SU-DHL-6 (cell line): ENCODE data around the gene DMAP1.

ENCODE experiments used
- H2AFZ ChIP-seq: fragments of 200-600 bp; sonication (generic); 2 replicates; pipeline ENCODE4 v1.6.1; 2014; ENCODE audit warnings: low read depth, mild to moderate bottlenecking, moderate library complexity, mixed read lengths, antibody characterized with exemption, low read length; ENCODE audit not compliant: severe bottlenecking
- H3F3A ChIP-seq: fragments of 200-600 bp; shearing (Covaris generic); 2 replicates; pipeline ENCODE4 v1.6.0; 2016; ENCODE audit warnings: antibody characterized with exemption, mild to moderate bottlenecking; ENCODE audit not compliant: insufficient read depth
- H3K27ac ChIP-seq: fragments of 200-600 bp; sonication (generic); 2 replicates; pipeline ENCODE4 v1.5.1; 2016; ENCODE audit warnings: low read depth, mild to moderate bottlenecking, low read length, moderate library complexity, mixed read lengths
- H3K27me3 ChIP-seq: fragments of 200-600 bp; sonication (generic), shearing (Covaris generic); 2 replicates; pipeline ENCODE4 v1.6.0; 2014; ENCODE audit warnings: mild to moderate bottlenecking, low read length
- H3K36me3 ChIP-seq: fragments of 200-600 bp; sonication (generic); 2 replicates; pipeline ENCODE4 v1.6.1; 2014; ENCODE audit warnings: mild to moderate bottlenecking, low read length, mixed read lengths
- H3K4me2 ChIP-seq: fragments of 300-600, 200-600 bp; shearing (Covaris generic), sonication (generic); 2 replicates; pipeline ENCODE4 v1.6.0; 2014; ENCODE audit warnings: low read length, low read depth, mild to moderate bottlenecking; ENCODE audit not compliant: poor library complexity, severe bottlenecking
- H3K4me3 ChIP-seq: fragments of 200-600 bp; sonication (generic); 2 replicates; pipeline ENCODE4 v1.5.1; 2014; ENCODE audit warnings: antibody characterized with exemption, low read length, mild to moderate bottlenecking, mixed read lengths; ENCODE audit not compliant: insufficient read depth, poor library complexity, severe bottlenecking
- H3K79me2 ChIP-seq: fragments of 200-600 bp; sonication (generic); 2 replicates; pipeline ENCODE4 v1.6.1; 2014; ENCODE audit warnings: mild to moderate bottlenecking, low read length, moderate library complexity; ENCODE audit not compliant: insufficient read depth
- H3K9ac ChIP-seq: fragments of 200-600 bp; sonication (generic); 2 replicates; pipeline ENCODE4 v1.7.0; 2014; ENCODE audit warnings: mild to moderate bottlenecking, low read length
- H3K9me2 ChIP-seq: fragments of 200-600 bp; sonication (generic); replicated peaks from 2 replicates; pipeline ENCODE4 v1.6.1; 2014; ENCODE audit warnings: low read length; ENCODE audit not compliant: insufficient read depth
- H3K9me3 ChIP-seq: fragments of 200-600 bp; sonication (generic); 2 replicates; pipeline ENCODE4 v1.6.1; 2014; ENCODE audit warnings: low read length, mixed read lengths; ENCODE audit not compliant: insufficient read depth
- H4K20me1 ChIP-seq: fragments of 200-600 bp; sonication (generic); 2 replicates; pipeline ENCODE4 v1.6.1; 2014; ENCODE audit warnings: low read depth, mild to moderate bottlenecking, antibody characterized with exemption, low read length, moderate library complexity, mixed read lengths
- EZH2phosphoT487 ChIP-seq: fragments of 200-600 bp; sonication (generic), shearing (Covaris generic); conservative IDR thresholded peaks from 2 replicates; pipeline ENCODE4 v1.6.1; 2018; ENCODE audit warnings: mild to moderate bottlenecking, antibody characterized with exemption, low read length, moderate library complexity, mixed read lengths
- TF ChIP-seq, protein P1 (sequence below): fragments of 200-600 bp; sonication (generic); IDR thresholded peaks from one replicate; pipeline ENCODE4 v1.5.1; 2017; ENCODE audit warnings: antibody characterized with exemption, mild to moderate bottlenecking, low read length, moderate library complexity; ENCODE audit not compliant: insufficient read depth, poor library complexity, severe bottlenecking

Gene DMAP1

DNA sequence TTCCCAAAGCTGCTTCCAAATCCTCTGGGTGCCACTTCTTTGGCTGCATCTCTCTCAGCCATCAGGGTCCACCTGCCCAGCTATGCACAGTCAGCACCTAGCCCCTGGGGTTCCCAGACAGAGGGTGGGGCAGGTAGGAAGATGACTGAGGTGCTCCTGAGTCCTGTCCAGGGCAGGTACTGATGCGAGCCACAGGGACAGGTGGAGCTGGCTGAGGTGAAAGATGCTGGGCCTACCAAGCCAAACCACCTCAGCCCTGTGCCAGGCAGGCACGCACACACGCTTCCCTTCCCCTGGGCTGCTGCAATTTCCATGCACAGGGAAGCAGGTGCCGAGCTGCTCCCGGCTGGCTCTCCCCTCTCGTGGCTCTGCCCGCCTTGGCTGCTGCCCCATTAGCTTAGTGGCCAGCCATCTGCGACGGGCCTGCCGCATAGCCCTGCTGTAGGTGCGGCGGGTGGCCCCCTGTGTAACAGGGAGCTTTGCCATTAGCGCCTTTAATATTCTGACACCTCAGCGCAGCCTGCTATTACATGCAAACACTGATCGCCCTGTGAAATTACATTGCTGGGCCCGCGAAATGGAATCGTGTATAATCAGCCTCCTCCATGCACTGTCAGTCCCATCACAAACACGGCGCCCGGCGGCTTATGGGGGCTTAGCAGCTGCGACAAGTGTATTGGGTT, 38.9 kb downstream of the DMAP1 start:
- TF ChIP-seq EZH2phosphoT487: no peak
- TF ChIP-seq, protein P1, sequence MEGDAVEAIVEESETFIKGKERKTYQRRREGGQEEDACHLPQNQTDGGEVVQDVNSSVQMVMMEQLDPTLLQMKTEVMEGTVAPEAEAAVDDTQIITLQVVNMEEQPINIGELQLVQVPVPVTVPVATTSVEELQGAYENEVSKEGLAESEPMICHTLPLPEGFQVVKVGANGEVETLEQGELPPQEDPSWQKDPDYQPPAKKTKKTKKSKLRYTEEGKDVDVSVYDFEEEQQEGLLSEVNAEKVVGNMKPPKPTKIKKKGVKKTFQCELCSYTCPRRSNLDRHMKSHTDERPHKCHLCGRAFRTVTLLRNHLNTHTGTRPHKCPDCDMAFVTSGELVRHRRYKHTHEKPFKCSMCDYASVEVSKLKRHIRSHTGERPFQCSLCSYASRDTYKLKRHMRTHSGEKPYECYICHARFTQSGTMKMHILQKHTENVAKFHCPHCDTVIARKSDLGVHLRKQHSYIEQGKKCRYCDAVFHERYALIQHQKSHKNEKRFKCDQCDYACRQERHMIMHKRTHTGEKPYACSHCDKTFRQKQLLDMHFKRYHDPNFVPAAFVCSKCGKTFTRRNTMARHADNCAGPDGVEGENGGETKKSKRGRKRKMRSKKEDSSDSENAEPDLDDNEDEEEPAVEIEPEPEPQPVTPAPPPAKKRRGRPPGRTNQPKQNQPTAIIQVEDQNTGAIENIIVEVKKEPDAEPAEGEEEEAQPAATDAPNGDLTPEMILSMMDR: no peak
- H3K9me2 ChIP-seq: no peaks in the 10 kb centered on the region
- no peak overlapping the region for H3K4me3 ChIP-seq
- H4K20me1 ChIP-seq: no peaks in the 10 kb centered on the region
- no peaks in the 10 kb centered on the region for H3K36me3 ChIP-seq
- no peaks in the 10 kb centered on the region for H3K27me3 ChIP-seq
- no peak overlapping the region for H3K9ac ChIP-seq
- no peaks in the 10 kb centered on the region for H3K9me3 ChIP-seq
- H3K27ac ChIP-seq: no peak overlapping the region
- H3K79me2 ChIP-seq: no peaks in the 10 kb centered on the region
- H3K4me2 ChIP-seq: no peak overlapping the region
- H3F3A ChIP-seq: no peaks in the 10 kb centered on the region
- no peak overlapping the region for H2AFZ ChIP-seq

DNA sequence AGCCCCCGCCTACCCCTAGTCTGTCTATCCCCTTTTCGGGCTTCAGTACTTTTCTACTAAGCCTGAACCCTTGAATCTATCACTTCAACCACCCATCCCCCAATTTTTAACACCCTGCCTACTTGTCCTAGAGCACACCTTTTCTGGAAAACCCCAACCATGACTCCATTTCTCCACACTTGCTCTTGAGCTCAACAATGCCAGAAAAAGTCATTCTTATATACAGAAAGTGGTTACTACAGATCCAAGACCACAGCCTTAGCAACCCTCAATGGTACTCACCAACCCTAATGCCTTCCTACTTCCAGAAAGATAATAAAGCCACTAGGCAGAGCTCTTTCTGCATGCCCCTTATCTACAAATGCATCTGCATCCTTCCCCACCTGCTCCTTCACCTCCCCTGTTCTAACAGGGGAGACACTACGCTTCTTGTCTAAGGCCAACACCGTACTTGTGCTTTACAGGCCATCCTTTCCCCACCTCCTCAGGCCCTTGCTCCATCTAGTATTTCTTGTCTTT, 41.2 kb downstream of the DMAP1 start:
- Histone ChIP-seq H2AFZ (no peak overlapping the region), H3K27me3 (no peaks in the 10 kb centered on the region), H3K9ac (no peak overlapping the region), H3K9me2 (no peaks in the 10 kb centered on the region), H3K4me2 (no peak overlapping the region), H3K27ac (no peak overlapping the region), H3K36me3 (no peaks in the 10 kb centered on the region), H4K20me1 (no peaks in the 10 kb centered on the region), H3F3A (no peaks in the 10 kb centered on the region), H3K79me2 (no peaks in the 10 kb centered on the region), H3K4me3 (no peak overlapping the region), H3K9me3 (no peaks in the 10 kb centered on the region)
- TF ChIP-seq, protein P1: no peak

DNA sequence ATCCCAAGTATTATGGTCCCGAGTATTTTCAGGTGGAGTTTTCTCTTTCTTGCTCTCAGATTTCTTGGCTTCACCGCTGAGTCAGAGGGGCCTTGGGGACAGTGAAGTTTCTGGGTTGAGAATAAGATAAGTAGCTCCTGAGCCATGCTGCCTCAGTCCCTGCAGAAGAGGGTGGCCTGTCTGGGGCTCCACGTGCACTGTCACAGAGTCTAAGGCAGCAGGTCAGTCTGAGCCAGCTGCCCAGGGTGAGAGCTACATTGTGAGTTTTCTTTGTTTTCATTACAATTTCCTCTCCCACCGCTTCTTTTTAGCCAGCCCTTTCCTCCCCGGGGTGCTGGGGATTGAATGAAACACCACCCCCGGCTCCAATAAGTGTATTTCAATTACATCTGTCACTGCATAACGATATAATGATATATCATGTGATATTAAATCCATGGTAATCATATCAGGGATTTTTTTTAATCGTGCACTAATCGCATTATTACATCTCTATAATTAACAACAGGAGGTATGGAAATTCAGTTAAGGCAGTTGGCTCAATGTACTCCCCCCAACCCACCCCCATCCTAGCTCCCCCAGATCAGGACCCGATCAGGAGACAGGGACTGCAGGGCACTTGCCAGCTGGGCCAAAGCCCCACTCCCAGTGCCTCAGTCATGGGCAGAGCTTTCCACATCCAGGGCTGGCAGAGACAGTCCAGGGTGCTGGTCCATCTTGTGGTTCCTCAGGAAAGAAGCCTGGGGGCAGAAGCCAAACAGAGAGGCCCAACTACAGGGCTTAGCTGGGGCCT, 43.7 kb downstream of the DMAP1 start:
- Histone ChIP-seq H3K27me3 (no peaks in the 10 kb centered on the region), H4K20me1 (no peaks in the 10 kb centered on the region), H3K36me3 (no peaks in the 10 kb centered on the region), H3K4me2 (no peak overlapping the region), H3K4me3 (no peak overlapping the region), H2AFZ (no peak overlapping the region), H3K9ac (no peak overlapping the region), H3F3A (no peaks in the 10 kb centered on the region), H3K9me3 (no peaks in the 10 kb centered on the region), H3K79me2 (no peaks in the 10 kb centered on the region), H3K9me2 (no peaks in the 10 kb centered on the region), H3K27ac (no peak overlapping the region)
- TF ChIP-seq, protein P1: no peak
- no peak for TF ChIP-seq EZH2phosphoT487
